HG02884 (cell line): Measurements from ENCODE around the gene CORO7.
"Not testable (repeated sequence)": the region's sequence is repeated elsewhere in the genome, so short reads cannot be mapped to it uniquely, and the experiment has no call there.

ENCODE experiments used
- ATAC-seq: cut with Tn5 transposase; IDR thresholded peaks from one replicate; pipeline ENCODE4 v1.9.1; 2021; ENCODE audit warnings: mild to moderate bottlenecking, moderate library complexity; ENCODE audit not compliant: unreplicated experiment

CORO7 gene

GRCh38 chr16:4403133-4403949 lies 13.1 kb downstream of the CORO7 start:
- no peak for ATAC-seq

GRCh38 chr16:4402439-4403132 lies 13.8 kb downstream of the CORO7 start:
- no peak for ATAC-seq

GRCh38 chr16:4401510-4401909 lies 14.9 kb downstream of the CORO7 start:
- ATAC-seq: no peak

GRCh38 chr16:4401094-4401501 lies 15.3 kb downstream of the CORO7 start:
- no peak for ATAC-seq

GRCh38 chr16:4399001-4399730 lies 17.2 kb downstream of the CORO7 start:
- ATAC-seq: no peak

- no peak for ATAC-seq
Measured at GRCh38 chr16:4395055-4395726, 21.2 kb downstream of the CORO7 start.

- ATAC-seq: not testable (repeated sequence)
Measured at GRCh38 chr16:4393850-4394249, 22.5 kb downstream of the CORO7 start.

GRCh38 chr16:4393240-4393600 lies 23.2 kb downstream of the CORO7 start:
- ATAC-seq: no peak

GRCh38 chr16:4392382-4393239 lies 23.8 kb downstream of the CORO7 start:
- no peak for ATAC-seq

- ATAC-seq: no peak
Measured at GRCh38 chr16:4391631-4392381, 24.6 kb downstream of the CORO7 start.

GRCh38 chr16:4390266-4391260 lies 25.8 kb downstream of the CORO7 start:
- no peak for ATAC-seq

- no peak for ATAC-seq
Measured at GRCh38 chr16:4389051-4389955, 27.1 kb downstream of the CORO7 start.

GRCh38 chr16:4388271-4389021 lies 27.9 kb downstream of the CORO7 start:
- no peak for ATAC-seq

GRCh38 chr16:4387781-4388180 lies 28.6 kb downstream of the CORO7 start:
- no peak for ATAC-seq

GRCh38 chr16:4386951-4387565 lies 29.3 kb downstream of the CORO7 start:
- ATAC-seq: no peak

- ATAC-seq: no peak
Measured at GRCh38 chr16:4386451-4386805, 30.0 kb downstream of the CORO7 start.
